IMR-90 (cell line): ENCODE data around the gene SLC16A5. TPM values are rescaled to one million over a fixed set of nuclear protein-coding genes. Genes with fewer than 3 reads are reported as not detected.

Experiments used
- ATAC-seq: fragments of 200-7000 bp; cut with Tn5 transposase; 2 replicates; pipeline ENCODE4 v1.9.1; 2020; ENCODE audit warnings: low read depth, mild to moderate bottlenecking, moderate library complexity
- BruUV-seq: library from RNA; stranded (reverse); fragments of 400-500 nt; replicated peaks from 2 replicates; lab custom pipeline; 2021; lab: Mats Ljungman, UMichigan
- CTCF ChIA-PET: fragments of 300-600 bp; formaldehyde crosslinking; extraction: SDS; loops from one replicate; lab custom pipeline; 2021; ENCODE audit warnings: antibody characterized with exemption; lab: Yijun Ruan, JAX
- POLR2A ChIA-PET: fragments of 300-600 bp; sonication (Branson Sonifier 250); formaldehyde crosslinking; loops from one replicate; lab custom pipeline; 2022; ENCODE audit warnings: antibody characterized with exemption; ENCODE audit not compliant: unreplicated experiment; lab: Charles Lee
- DNase-seq: peaks from one replicate; pipeline ENCODE4 v3.0.0; 2013
- H2AFZ ChIP-seq: replicated peaks from 2 replicates; pipeline ENCODE3; 2013; ENCODE audit warnings: low read length, mild to moderate bottlenecking; ENCODE audit not compliant: poor library complexity
- H2AK5ac ChIP-seq: 2 replicates; pipeline ENCODE4 v1.6.1; 2013; ENCODE audit warnings: low read depth, low read length, inconsistent platforms
- H2AK9ac ChIP-seq: replicated peaks from 2 replicates; pipeline ENCODE3; 2013; ENCODE audit warnings: mild to moderate bottlenecking, low read depth, low read length, moderate library complexity; ENCODE audit not compliant: poor library complexity
- H2BK120ac ChIP-seq: 2 replicates; pipeline ENCODE4 v1.6.1; 2013; ENCODE audit warnings: low read depth, low read length, inconsistent platforms
- H2BK15ac ChIP-seq: 3 replicates; pipeline ENCODE4 v1.6.1; 2013; ENCODE audit warnings: low read depth, low read length, inconsistent platforms
- H2BK20ac ChIP-seq: 2 replicates; pipeline ENCODE4 v1.6.1; 2013; ENCODE audit warnings: low read depth, mild to moderate bottlenecking, inconsistent platforms, low read length, moderate library complexity
- H2BK5ac ChIP-seq: 2 replicates; pipeline ENCODE4 v1.6.1; 2013; ENCODE audit warnings: mild to moderate bottlenecking, low read depth, low read length, inconsistent platforms; ENCODE audit not compliant: poor library complexity, severe bottlenecking
- H3K14ac ChIP-seq: replicated peaks from 2 replicates; pipeline ENCODE4 v1.6.1; 2013; ENCODE audit warnings: low read depth, low read length, inconsistent platforms
- H3K18ac ChIP-seq: 2 replicates; pipeline ENCODE4 v1.6.1; 2013; ENCODE audit warnings: low read depth, low read length, control low read depth
- H3K23ac ChIP-seq: 2 replicates; pipeline ENCODE4 v1.6.1; 2013; ENCODE audit warnings: low read depth, low read length, inconsistent platforms
- H3K27ac ChIP-seq: 2 replicates; pipeline ENCODE4 v1.5.1; 2013; ENCODE audit warnings: mild to moderate bottlenecking, control low read depth, low read length; ENCODE audit not compliant: insufficient read depth
- H3K27me3 ChIP-seq: 2 replicates; pipeline ENCODE4 v1.6.1; 2013; ENCODE audit warnings: low read length; ENCODE audit not compliant: control insufficient read depth, insufficient read depth
- H3K36me3 ChIP-seq: 2 replicates; pipeline ENCODE4 v1.6.1; 2013; ENCODE audit warnings: low read length, mixed read lengths; ENCODE audit not compliant: control insufficient read depth, insufficient read depth
- H3K4ac ChIP-seq: 2 replicates; pipeline ENCODE4 v1.6.1; 2013; ENCODE audit warnings: low read depth, low read length, inconsistent platforms
- H3K4me1 ChIP-seq: 2 replicates; pipeline ENCODE4 v1.6.1; 2013; ENCODE audit warnings: low read length, mixed read lengths; ENCODE audit not compliant: control insufficient read depth, insufficient read depth
- H3K4me2 ChIP-seq: 2 replicates; pipeline ENCODE4 v1.6.1; 2013; ENCODE audit warnings: low read depth, mild to moderate bottlenecking, control low read depth, low read length, moderate library complexity
- H3K4me3 ChIP-seq: 2 replicates; pipeline ENCODE4 v1.5.1; 2013; ENCODE audit warnings: low read depth, mild to moderate bottlenecking, control low read depth, low read length, moderate library complexity; ENCODE audit not compliant: insufficient read depth
- H3K56ac ChIP-seq: 2 replicates; pipeline ENCODE4 v1.6.1; 2013; ENCODE audit warnings: low read length, inconsistent platforms; ENCODE audit not compliant: insufficient read depth; ENCODE audit errors: extremely low read depth
- H3K79me1 ChIP-seq, 2 experiments: 2 replicates each; pipeline ENCODE4 v1.6.1; 2013; ENCODE audit warnings: low read length in 2 of 2, inconsistent platforms in 1 of 2, low read depth in 1 of 2
- H3K9ac ChIP-seq: 2 replicates; pipeline ENCODE4 v1.6.1; 2013; ENCODE audit warnings: low read depth, low read length, control low read depth
- H3K9me1 ChIP-seq: 2 replicates; pipeline ENCODE4 v1.6.1; 2013; ENCODE audit warnings: low read length, inconsistent platforms; ENCODE audit not compliant: insufficient read depth
- H3K9me3 ChIP-seq: 2 replicates; pipeline ENCODE4 v1.6.1; 2013; ENCODE audit warnings: low read length; ENCODE audit not compliant: control insufficient read depth, insufficient read depth
- H4K20me1 ChIP-seq: 2 replicates; pipeline ENCODE4 v1.6.1; 2013; ENCODE audit warnings: low read length, inconsistent platforms; ENCODE audit not compliant: insufficient read depth
- H4K5ac ChIP-seq: 2 replicates; pipeline ENCODE4 v1.6.1; 2013; ENCODE audit warnings: mild to moderate bottlenecking, low read depth, low read length, control low read depth
- H4K8ac ChIP-seq, 2 experiments: 2 replicates each; pipeline ENCODE4 v1.6.1; 2013; ENCODE audit warnings: low read depth in 2 of 2, low read length in 2 of 2, control low read depth in 1 of 2, inconsistent platforms in 1 of 2
- H4K91ac ChIP-seq: 2 replicates; pipeline ENCODE4 v1.6.1; 2013; ENCODE audit warnings: low read depth, low read length, inconsistent platforms; ENCODE audit not compliant: insufficient read depth
- BHLHE40 ChIP-seq: fragments of 150-350 bp; IDR thresholded peaks from 2 replicates; pipeline ENCODE4 v1.6.1; 2016; ENCODE audit warnings: mild to moderate bottlenecking, low read depth, low read length
- CEBPB ChIP-seq: IDR thresholded peaks from 2 replicates; pipeline ENCODE4 v1.6.1; 2012; ENCODE audit warnings: low read depth, low read length, improper control_type of control experiment
- CHD1 ChIP-seq: IDR thresholded peaks from 2 replicates; pipeline ENCODE4 v1.6.1; 2012; ENCODE audit warnings: low read depth, low read length, improper control_type of control experiment
- CTCF ChIP-seq: conservative IDR thresholded peaks from 2 replicates; pipeline ENCODE4 v1.5.1; 2012; ENCODE audit warnings: mild to moderate bottlenecking, low read depth, low read length, improper control_type of control experiment
- ELK1 ChIP-seq: fragments of 150-350 bp; IDR thresholded peaks from 2 replicates; pipeline ENCODE4 v1.6.1; 2016; ENCODE audit warnings: low read depth, mild to moderate bottlenecking, low read length, moderate library complexity, borderline replicate concordance
- FOS ChIP-seq: fragments of 150-350 bp; IDR thresholded peaks from 2 replicates; pipeline ENCODE4 v1.6.1; 2016; ENCODE audit warnings: low read depth, low read length
- MAFK ChIP-seq: IDR thresholded peaks from 2 replicates; pipeline ENCODE4 v1.6.1; 2012; ENCODE audit warnings: low read depth, low read length, improper control_type of control experiment
- MAZ ChIP-seq: IDR thresholded peaks from 2 replicates; pipeline ENCODE4 v1.6.1; 2012; ENCODE audit warnings: low read depth, mild to moderate bottlenecking, low read length, improper control_type of control experiment, moderate library complexity, borderline replicate concordance
- MXI1 ChIP-seq: IDR thresholded peaks from 2 replicates; pipeline ENCODE4 v1.6.1; 2012; ENCODE audit warnings: low read depth, mild to moderate bottlenecking, low read length, moderate library complexity, borderline replicate concordance
- NFE2L2 ChIP-seq: fragments of 150-350 bp; IDR thresholded peaks from 2 replicates; pipeline ENCODE4 v1.6.1; 2016; ENCODE audit warnings: low read depth, mild to moderate bottlenecking, low read length
- POLR2A ChIP-seq: IDR thresholded peaks from 2 replicates; pipeline ENCODE4 v1.6.1; 2012; ENCODE audit warnings: mild to moderate bottlenecking, low read depth, low read length
- RAD21 ChIP-seq: IDR thresholded peaks from 2 replicates; pipeline ENCODE4 v1.6.1; 2012; ENCODE audit warnings: low read length, improper control_type of control experiment
- RCOR1 ChIP-seq: IDR thresholded peaks from 2 replicates; pipeline ENCODE4 v1.6.1; 2012; ENCODE audit warnings: mild to moderate bottlenecking, low read length, improper control_type of control experiment; ENCODE audit not compliant: insufficient replicate concordance
- RFX5 ChIP-seq: IDR thresholded peaks from 2 replicates; pipeline ENCODE4 v1.8.0; 2012; ENCODE audit warnings: low read depth, mild to moderate bottlenecking, low read length, moderate library complexity
- SMC3 ChIP-seq: fragments of 150-350 bp; IDR thresholded peaks from 2 replicates; pipeline ENCODE4 v1.6.1; 2016; ENCODE audit warnings: low read depth, mild to moderate bottlenecking, antibody characterized with exemption, low read length, moderate library complexity
- USF2 ChIP-seq: fragments of 150-350 bp; IDR thresholded peaks from 2 replicates; pipeline ENCODE4 v1.6.1; 2017; ENCODE audit warnings: mild to moderate bottlenecking, antibody characterized with exemption, low read length, low read depth
- WGBS, 2 experiments: methylation state at CpG; one replicate each; pipeline versions ENCODE4 v1.1.5 to v1.1.7; 2013; ENCODE audit warnings: missing lambda C conversion rate in 2 of 2; ENCODE audit not compliant: insufficient read length in 1 of 2; ENCODE audit errors: extremely low coverage in 2 of 2; 5-methylcytosine and 5-hydroxymethylcytosine counted together
- dilution Hi-C: fragments of 300-500 bp; cut with HindIII; formaldehyde crosslinking; loops from one replicate; pipeline ENCODE4 v1.14.3; 2018; ENCODE audit warnings: low sequenced_read_pairs; ENCODE audit not compliant: unreplicated experiment
- in situ Hi-C: fragments of 300-500 bp; cut with MboI; formaldehyde crosslinking; loops from 3 replicates; pipeline ENCODE4 v1.14.3; 2019; ENCODE audit warnings: low sequenced_read_pairs, inconsistent platforms, mixed read lengths
- intact Hi-C: fragments of 100-400 bp; cut with micrococcal nuclease; formaldehyde crosslinking; loops from 2 replicates; pipeline ENCODE4 v1.10.0; 2022
- polyA plus RNA-seq, 3 experiments: library from polyadenylated mRNA; depleted of rRNA; stranded (reverse); fragments of >200 nt; gene quantifications; 2 replicates each; pipeline ENCODE4 v1.2.3, GENCODE V29; 2012; ENCODE audit warnings: low replicate concordance in 1 of 3
- total RNA-seq: library from RNA; depleted of rRNA; stranded (reverse); fragments of >200 nt; gene quantifications from 2 replicates; pipeline ENCODE4 v1.2.3, GENCODE V29; 2012

SLC16A5 gene
- total and polyA plus RNA-seq, 2 of the 4 experiments (the other 2 are of a cell fraction): 1.8 to 7.1 TPM

- no TSS peak for BruUV-seq
- no peak overlapping the region for H2AFZ ChIP-seq
- H3K9me1 ChIP-seq: peaks cover 6% of the 10 kb centered on the region; the same call in 1 of the 2 replicates
- peak overlapping the region; percentile 53; the same call in 1 of the 2 replicates for H3K23ac ChIP-seq
- no peak for ATAC-seq
- H3K79me1 ChIP-seq: peaks cover 21 to 46% of the 10 kb centered on the region in 2 experiments
- H3K56ac ChIP-seq: no peak overlapping the region
- dilution Hi-C loops (no loop called here), in situ Hi-C loops (no loop called here), intact Hi-C loops (loop anchor here (2.0 kb wide), 1 partner anchor 13 kb away; no protein-coding TSS in a partner anchor)
- H3K18ac ChIP-seq: no peak overlapping the region
- 67% methylated on average over 1 of the region's 6 CpGs; no CpG with 5 or more reads in 1 of the 2 experiments for WGBS, 2 experiments
- H2BK15ac ChIP-seq: no peak overlapping the region
- H4K5ac ChIP-seq: no peak overlapping the region
- no peak overlapping the region for H3K27ac ChIP-seq
- H4K91ac ChIP-seq: no peak overlapping the region
- peaks cover 14% of the 10 kb centered on the region for H3K36me3 ChIP-seq
- H2BK20ac ChIP-seq: no peak overlapping the region
- peaks cover 23% of the 10 kb centered on the region for H4K20me1 ChIP-seq
- no peaks in the 10 kb centered on the region for H3K9me3 ChIP-seq
- H3K27me3 ChIP-seq: no peaks in the 10 kb centered on the region
- 0 out of 2 replicates have a peak, but pooled peaks cover under 1% of the 10 kb centered on the region for H3K4me1 ChIP-seq
- no peak overlapping the region for H2AK9ac ChIP-seq
- H3K14ac ChIP-seq: 0 out of 2 replicates have a peak overlapping the region, but pooled peaks have one; percentile 44
- POLR2A ChIA-PET: interaction anchor here (0.6 kb wide), 1 partner anchor 36 kb away, joined by 4 read pairs; no protein-coding TSS in a partner anchor
- no peak overlapping the region for H2BK5ac ChIP-seq
- no peak overlapping the region; the same call in 1 of the 2 replicates for H3K9ac ChIP-seq
- peak overlapping the region; percentile 96 for H3K4me2 ChIP-seq
- H3K4me3 ChIP-seq: no peak overlapping the region
- CTCF ChIA-PET: no interaction called here
- peak; percentile 52 for DNase-seq
- no peak for TF ChIP-seq NFE2L2
- TF ChIP-seq MXI1: no peak
- TF ChIP-seq RFX5: no peak
- TF ChIP-seq USF2: no peak
- no peak for TF ChIP-seq RAD21
- no peak for TF ChIP-seq ELK1
- no peak for TF ChIP-seq FOS
- TF ChIP-seq CHD1: no peak
- no peak for TF ChIP-seq MAZ
- no peak for TF ChIP-seq RCOR1
- TF ChIP-seq MAFK: no peak
- TF ChIP-seq BHLHE40: no peak
- TF ChIP-seq SMC3: no peak
- TF ChIP-seq CTCF: no peak
- no peak for TF ChIP-seq POLR2A
- no peak for TF ChIP-seq CEBPB
- H4K8ac ChIP-seq: no peak overlapping the region
- H2AK5ac ChIP-seq: no peak overlapping the region
- H2BK120ac ChIP-seq: no peak overlapping the region
- H3K4ac ChIP-seq: no peak overlapping the region
Observed at GRCh38 chr17:75151930-75152329, 64.2 kb downstream of the SLC16A5 start.
